ENCODE data around the gene ZNF521. TPM values are rescaled to one million over a fixed set of nuclear protein-coding genes. Genes with fewer than 3 reads are reported as not detected.

Gene ZNF521
- total RNA-seq, 1 experiment from 2014 or later: 5.1 TPM

GRCh38 chr18:25289001-25289631, 62.9 kb downstream of the ZNF521 start:
- DNase-seq: no peak
- Histone ChIP-seq H3K27me3 (ENCODE audit: control insufficient read depth, insufficient read depth, low read length) (no peaks in the 10 kb centered on the region), H3K36me3 (replicated peaks; ENCODE audit: control insufficient read depth, insufficient read depth, low read length) (no peaks in the 10 kb centered on the region), H3K4me3 (ENCODE audit: insufficient read depth, low read depth, low read length) (no peak overlapping the region)

- H3K36me3 ChIP-seq (replicated peaks; ENCODE audit: control insufficient read depth, insufficient read depth, low read length): no peaks in the 10 kb centered on the region
- H3K27me3 ChIP-seq (ENCODE audit: control insufficient read depth, insufficient read depth, low read length): no peaks in the 10 kb centered on the region
- no peak for DNase-seq
- no peak overlapping the region for H3K4me3 ChIP-seq (ENCODE audit: insufficient read depth, low read depth, low read length)
Observed at GRCh38 chr18:25288340-25288938, 63.5 kb downstream of the ZNF521 start.

GRCh38 chr18:25287106-25287505, 64.9 kb downstream of the ZNF521 start:
- DNase-seq: no peak
- no peak overlapping the region for H3K4me3 ChIP-seq (ENCODE audit: insufficient read depth, low read depth, low read length)
- H3K27me3 ChIP-seq (ENCODE audit: control insufficient read depth, insufficient read depth, low read length): no peaks in the 10 kb centered on the region
- H3K36me3 ChIP-seq (replicated peaks; ENCODE audit: control insufficient read depth, insufficient read depth, low read length): no peaks in the 10 kb centered on the region

- peak; percentile 7 for DNase-seq
- Histone ChIP-seq H3K36me3 (replicated peaks; ENCODE audit: control insufficient read depth, insufficient read depth, low read length) (no peaks in the 10 kb centered on the region), H3K4me3 (ENCODE audit: insufficient read depth, low read depth, low read length) (no peak overlapping the region), H3K27me3 (ENCODE audit: control insufficient read depth, insufficient read depth, low read length) (no peaks in the 10 kb centered on the region)
Observed at GRCh38 chr18:25284861-25285550, 67.0 kb downstream of the ZNF521 start.

- Histone ChIP-seq H3K36me3 (replicated peaks; ENCODE audit: control insufficient read depth, insufficient read depth, low read length) (no peaks in the 10 kb centered on the region), H3K4me3 (ENCODE audit: insufficient read depth, low read depth, low read length) (no peak overlapping the region), H3K27me3 (ENCODE audit: control insufficient read depth, insufficient read depth, low read length) (no peaks in the 10 kb centered on the region)
- no peak for DNase-seq
Observed at GRCh38 chr18:25284281-25284680, 67.7 kb downstream of the ZNF521 start.

- Histone ChIP-seq H3K4me3 (ENCODE audit: insufficient read depth, low read depth, low read length) (no peak overlapping the region), H3K27me3 (ENCODE audit: control insufficient read depth, insufficient read depth, low read length) (no peaks in the 10 kb centered on the region)
Observed at GRCh38 chr18:25283781-25284180, 68.2 kb downstream of the ZNF521 start.

GRCh38 chr18:25282896-25283703, 68.9 kb downstream of the ZNF521 start:
- no peak for DNase-seq
- H3K36me3 ChIP-seq (replicated peaks; ENCODE audit: control insufficient read depth, insufficient read depth, low read length): no peaks in the 10 kb centered on the region
- H3K4me3 ChIP-seq (ENCODE audit: insufficient read depth, low read depth, low read length): no peak overlapping the region
- no peaks in the 10 kb centered on the region for H3K27me3 ChIP-seq (ENCODE audit: control insufficient read depth, insufficient read depth, low read length)

More at GRCh38 chr18:25283781-25284180, 68.2 kb downstream of the ZNF521 start:
- DNase-seq: no peak
- no peaks in the 10 kb centered on the region for H3K36me3 ChIP-seq (replicated peaks; ENCODE audit: control insufficient read depth, insufficient read depth, low read length)

GRCh38 chr18:25282282-25282681, 69.7 kb downstream of the ZNF521 start:
- Histone ChIP-seq H3K4me3 (ENCODE audit: insufficient read depth, low read depth, low read length) (no peak overlapping the region), H3K36me3 (replicated peaks; ENCODE audit: control insufficient read depth, insufficient read depth, low read length) (no peaks in the 10 kb centered on the region), H3K27me3 (ENCODE audit: control insufficient read depth, insufficient read depth, low read length) (no peaks in the 10 kb centered on the region)
- DNase-seq: no peak

- Histone ChIP-seq H3K4me3 (ENCODE audit: insufficient read depth, low read depth, low read length) (no peak overlapping the region), H3K27me3 (ENCODE audit: control insufficient read depth, insufficient read depth, low read length) (no peaks in the 10 kb centered on the region), H3K36me3 (replicated peaks; ENCODE audit: control insufficient read depth, insufficient read depth, low read length) (no peaks in the 10 kb centered on the region)
- no peak for DNase-seq
Observed at GRCh38 chr18:25281556-25281955, 70.4 kb downstream of the ZNF521 start.

GRCh38 chr18:25279961-25280360, 72.0 kb downstream of the ZNF521 start:
- H3K36me3 ChIP-seq (replicated peaks; ENCODE audit: control insufficient read depth, insufficient read depth, low read length): no peaks in the 10 kb centered on the region

GRCh38 chr18:25279556-25279955, 72.4 kb downstream of the ZNF521 start:
- Histone ChIP-seq H3K4me3 (ENCODE audit: insufficient read depth, low read depth, low read length) (no peak overlapping the region), H3K27me3 (ENCODE audit: control insufficient read depth, insufficient read depth, low read length) (no peaks in the 10 kb centered on the region), H3K36me3 (replicated peaks; ENCODE audit: control insufficient read depth, insufficient read depth, low read length) (no peaks in the 10 kb centered on the region)
- no peak for DNase-seq

More at GRCh38 chr18:25279961-25280360, 72.0 kb downstream of the ZNF521 start:
- Histone ChIP-seq H3K4me3 (ENCODE audit: insufficient read depth, low read depth, low read length) (no peak overlapping the region), H3K27me3 (ENCODE audit: control insufficient read depth, insufficient read depth, low read length) (no peaks in the 10 kb centered on the region)
- DNase-seq: no peak

- no peak for DNase-seq
Observed at GRCh38 chr18:25279133-25279532, 72.8 kb downstream of the ZNF521 start.

GRCh38 chr18:25278394-25278793, 73.6 kb downstream of the ZNF521 start:
- no peak overlapping the region for H3K4me3 ChIP-seq (ENCODE audit: insufficient read depth, low read depth, low read length)
- H3K36me3 ChIP-seq (replicated peaks; ENCODE audit: control insufficient read depth, insufficient read depth, low read length): no peaks in the 10 kb centered on the region
- no peaks in the 10 kb centered on the region for H3K27me3 ChIP-seq (ENCODE audit: control insufficient read depth, insufficient read depth, low read length)
- no peak for DNase-seq

More at GRCh38 chr18:25279133-25279532, 72.8 kb downstream of the ZNF521 start:
- Histone ChIP-seq H3K27me3 (ENCODE audit: control insufficient read depth, insufficient read depth, low read length) (no peaks in the 10 kb centered on the region), H3K4me3 (ENCODE audit: insufficient read depth, low read depth, low read length) (no peak overlapping the region), H3K36me3 (replicated peaks; ENCODE audit: control insufficient read depth, insufficient read depth, low read length) (no peaks in the 10 kb centered on the region)

- Histone ChIP-seq H3K4me3 (ENCODE audit: insufficient read depth, low read depth, low read length) (no peak overlapping the region), H3K36me3 (replicated peaks; ENCODE audit: control insufficient read depth, insufficient read depth, low read length) (no peaks in the 10 kb centered on the region), H3K27me3 (ENCODE audit: control insufficient read depth, insufficient read depth, low read length) (no peaks in the 10 kb centered on the region)
- no peak for DNase-seq
Observed at GRCh38 chr18:25275412-25276001, 76.5 kb downstream of the ZNF521 start.

All from H7 (cell line).